Lung (tissue), 12 donors: ENCODE results near the gene POLE. TPM values are rescaled to one million over a fixed set of nuclear protein-coding genes. Genes with fewer than 3 reads are reported as not detected.

Experiments used
- ATAC-seq: fragments of 200-7000 bp; cut with Tn5 transposase; one replicate; pipeline ENCODE4 v1.9.1; 2020; ENCODE audit warnings: moderate number of reproducible peaks; ENCODE audit not compliant: insufficient read depth, low FRiP score
- DNase-seq, 3 donors: peaks; one replicate each; pipeline ENCODE4 v3.0.0-alpha.2; 2013 to 2017
- H3K27ac ChIP-seq, 2 donors: one replicate each; pipeline ENCODE4 v1.5.1; 2013; ENCODE audit warnings: mild to moderate bottlenecking in 2 of 2, moderate library complexity in 2 of 2, control low read depth in 1 of 2, inconsistent platforms in 1 of 2, low read depth in 1 of 2, low read length in 1 of 2
- H3K27me3 ChIP-seq, 3 donors: one replicate each; pipeline ENCODE4 v1.5.1; 2013; ENCODE audit warnings: low read length in 2 of 3; ENCODE audit not compliant: control insufficient read depth in 3 of 3, insufficient read depth in 3 of 3
- H3K36me3 ChIP-seq, 4 donors: one replicate each; pipeline ENCODE4 v1.5.1; 2013; ENCODE audit warnings: low read length in 4 of 4, mild to moderate bottlenecking in 1 of 4, moderate library complexity in 1 of 4; ENCODE audit not compliant: control insufficient read depth in 4 of 4, insufficient read depth in 4 of 4
- H3K4me1 ChIP-seq, 5 donors: one replicate each; pipeline ENCODE4 v1.5.1; 2013; ENCODE audit warnings: low read length in 5 of 5, mild to moderate bottlenecking in 2 of 5, moderate library complexity in 1 of 5; ENCODE audit not compliant: control insufficient read depth in 5 of 5, insufficient read depth in 5 of 5
- H3K4me3 ChIP-seq: one replicate; pipeline ENCODE4 v1.5.1; 2013; ENCODE audit warnings: mild to moderate bottlenecking, control low read depth, moderate library complexity
- H3K9ac ChIP-seq, 2 donors: one replicate each; pipeline ENCODE4 v1.5.1; 2013; ENCODE audit warnings: low read length in 2 of 2, control low read depth in 1 of 2; ENCODE audit not compliant: insufficient read depth in 1 of 2
- H3K9me3 ChIP-seq, 4 donors: one replicate each; pipeline ENCODE4 v1.5.1; 2013; ENCODE audit warnings: low read length in 3 of 4, mild to moderate bottlenecking in 1 of 4, moderate library complexity in 1 of 4; ENCODE audit not compliant: control insufficient read depth in 4 of 4, insufficient read depth in 3 of 4
- CTCF ChIP-seq: IDR thresholded peaks from 2 replicates; pipeline ENCODE4 v1.5.1; 2012; ENCODE audit warnings: mild to moderate bottlenecking; ENCODE audit errors: control extremely low read depth, extremely low read depth
- WGBS, 2 donors: extraction: QIAGEN DNeasy Blood & Tissue Kit; methylation state at CpG; one replicate each; pipeline ENCODE4 v1.1.7; 2013; 5-methylcytosine and 5-hydroxymethylcytosine counted together
- polyA plus RNA-seq, 2 donors: library from polyadenylated mRNA; stranded (reverse); fragments of 200-250 nt; gene quantifications; one replicate each; pipeline ENCODE4 v1.2.1, GENCODE V29; 2013
- total RNA-seq, 2 donors: library from RNA; depleted of rRNA in 1 of 2; stranded (reverse); fragments of >200 nt in 1 of 2; gene quantifications; one replicate each; pipeline ENCODE4 v1.2.1, GENCODE V29; 2014 to 2021
- donor health status: control.
- donor health status: control.
- donor health status: Bipolar disorder and iron deficiency.
- donor health status: healthy.
- donor health status: DM: yes; HTN: yes; CAD: no.

The POLE gene
- total and polyA plus RNA-seq, 4 donors: 9.3 to 49.9 (median 25.3) TPM

- Histone ChIP-seq H3K9ac (no peak overlapping the region), H3K4me1 (peaks cover 0 to 19% (median 6%) of the 10 kb centered on the region in 5 donors), H3K36me3 (no peaks in the 10 kb centered on the region), H3K4me3 (no peak overlapping the region), H3K27ac (no peak overlapping the region), H3K9me3 (peaks cover 0 to 34% (median 4%) of the 10 kb centered on the region in 4 donors), H3K27me3 (peaks cover 0 to 33% (median 22%) of the 10 kb centered on the region in 3 donors)
- no peak for TF ChIP-seq CTCF
- ATAC-seq: no peak
- no peak for DNase-seq
- WGBS, 2 donors: 85 to 94% methylated on average over 5 of the region's 5 CpGs
These were observed 73.1 kb downstream of the POLE start for GRCh38 chr12:132614029-132614428.

- Histone ChIP-seq H3K27ac (no peak overlapping the region), H3K4me1 (peaks cover 0 to 8% (median 3%) of the 10 kb centered on the region in 5 donors), H3K9ac (no peak overlapping the region), H3K9me3 (peaks cover 0 to 26% (median 3%) of the 10 kb centered on the region in 4 donors), H3K4me3 (no peak overlapping the region), H3K27me3 (peaks cover 0 to 32% (median 25%) of the 10 kb centered on the region in 3 donors), H3K36me3 (no peaks in the 10 kb centered on the region)
- whole genome bisulfite sequencing, 2 donors: 93% methylated on average over 10 of the region's 10 CpGs
- DNase-seq (no peak), ATAC-seq (no peak)
- TF ChIP-seq CTCF: no peak
These were observed 75.5 kb downstream of the POLE start for GRCh38 chr12:132611620-132612019.

GRCh38 chr12:132610866-132611602 is 76.1 kb downstream of the POLE start:
- Histone ChIP-seq H3K9ac (no peak overlapping the region), H3K4me1 (peaks cover 0 to 8% (median 3%) of the 10 kb centered on the region in 5 donors), H3K36me3 (no peaks in the 10 kb centered on the region), H3K27me3 (peaks cover 0 to 36% (median 28%) of the 10 kb centered on the region in 3 donors), H3K9me3 (peaks cover 0 to 21% (median 2%) of the 10 kb centered on the region in 4 donors), H3K4me3 (no peak overlapping the region), H3K27ac (no peak overlapping the region)
- TF ChIP-seq CTCF: no peak
- 77 to 78% methylated on average over 30 to 33 of the region's 33 CpGs for WGBS, 2 donors
- no peak for ATAC-seq
- no peak for DNase-seq
